Sigmoid colon (tissue), 4 donors: ENCODE data around the gene ZC2HC1B.

Source experiments
- POLR2AphosphoS5 ChIP-seq, 4 donors: sonication (generic); formaldehyde crosslinking; IDR thresholded peaks; one replicate each; pipeline ENCODE4 v1.6.1; 2017; ENCODE audit warnings: antibody characterized with exemption in 4 of 4
- TF ChIP-seq, protein P1 (sequence below), 4 experiments: fragments of 450-650 bp in 3 of 4; fragments of 200-600 bp in 1 of 4; IDR thresholded peaks; one replicate each; pipeline ENCODE4 v1.5.1; 2016 to 2019; ENCODE audit warnings: antibody characterized with exemption in 4 of 4, mild to moderate bottlenecking in 3 of 4, moderate library complexity in 2 of 4

DNA sequence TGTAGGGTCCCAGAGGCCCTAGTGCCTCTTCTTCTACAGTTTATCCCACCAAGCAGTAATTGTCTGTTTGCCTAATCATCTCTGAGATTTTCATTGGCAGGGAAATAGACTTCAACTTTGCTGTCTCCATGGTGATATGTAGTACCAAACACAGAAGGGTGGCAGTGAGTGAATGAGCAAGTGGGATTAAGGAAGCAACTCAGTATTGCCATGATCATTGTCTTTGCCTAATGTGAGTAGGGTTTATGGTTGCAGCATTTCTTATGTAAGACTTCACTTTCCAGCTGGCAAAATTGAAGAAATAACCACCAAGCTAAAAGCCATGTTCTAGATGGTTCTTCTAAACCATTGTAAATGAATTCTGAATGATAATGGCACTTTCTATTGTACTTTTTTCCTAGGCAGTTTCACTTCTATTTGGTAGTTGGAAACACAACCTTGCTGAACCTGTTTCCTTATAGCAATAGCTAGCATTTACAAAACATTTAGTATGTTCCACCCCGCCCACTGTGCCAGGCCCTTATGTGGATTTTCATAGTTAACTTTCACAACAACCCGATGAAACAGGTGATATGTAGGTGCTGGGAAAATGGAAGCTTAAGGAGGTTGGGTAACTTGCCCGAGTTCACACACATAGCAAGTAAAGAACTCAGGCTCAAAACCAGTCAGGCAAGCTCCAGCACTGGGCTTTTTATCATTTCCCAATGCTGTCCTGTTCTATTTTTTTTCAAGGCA, 32.0 kb downstream of the ZC2HC1B start:
- TF ChIP-seq, protein P1, sequence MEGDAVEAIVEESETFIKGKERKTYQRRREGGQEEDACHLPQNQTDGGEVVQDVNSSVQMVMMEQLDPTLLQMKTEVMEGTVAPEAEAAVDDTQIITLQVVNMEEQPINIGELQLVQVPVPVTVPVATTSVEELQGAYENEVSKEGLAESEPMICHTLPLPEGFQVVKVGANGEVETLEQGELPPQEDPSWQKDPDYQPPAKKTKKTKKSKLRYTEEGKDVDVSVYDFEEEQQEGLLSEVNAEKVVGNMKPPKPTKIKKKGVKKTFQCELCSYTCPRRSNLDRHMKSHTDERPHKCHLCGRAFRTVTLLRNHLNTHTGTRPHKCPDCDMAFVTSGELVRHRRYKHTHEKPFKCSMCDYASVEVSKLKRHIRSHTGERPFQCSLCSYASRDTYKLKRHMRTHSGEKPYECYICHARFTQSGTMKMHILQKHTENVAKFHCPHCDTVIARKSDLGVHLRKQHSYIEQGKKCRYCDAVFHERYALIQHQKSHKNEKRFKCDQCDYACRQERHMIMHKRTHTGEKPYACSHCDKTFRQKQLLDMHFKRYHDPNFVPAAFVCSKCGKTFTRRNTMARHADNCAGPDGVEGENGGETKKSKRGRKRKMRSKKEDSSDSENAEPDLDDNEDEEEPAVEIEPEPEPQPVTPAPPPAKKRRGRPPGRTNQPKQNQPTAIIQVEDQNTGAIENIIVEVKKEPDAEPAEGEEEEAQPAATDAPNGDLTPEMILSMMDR (IDR thresholded peaks at IDR 0.05) = no peak
- no peak for TF ChIP-seq POLR2AphosphoS5 (IDR thresholded peaks at IDR 0.05)
